Measurements from ENCODE around the gene GALNT16.

The GALNT16 gene

DNA sequence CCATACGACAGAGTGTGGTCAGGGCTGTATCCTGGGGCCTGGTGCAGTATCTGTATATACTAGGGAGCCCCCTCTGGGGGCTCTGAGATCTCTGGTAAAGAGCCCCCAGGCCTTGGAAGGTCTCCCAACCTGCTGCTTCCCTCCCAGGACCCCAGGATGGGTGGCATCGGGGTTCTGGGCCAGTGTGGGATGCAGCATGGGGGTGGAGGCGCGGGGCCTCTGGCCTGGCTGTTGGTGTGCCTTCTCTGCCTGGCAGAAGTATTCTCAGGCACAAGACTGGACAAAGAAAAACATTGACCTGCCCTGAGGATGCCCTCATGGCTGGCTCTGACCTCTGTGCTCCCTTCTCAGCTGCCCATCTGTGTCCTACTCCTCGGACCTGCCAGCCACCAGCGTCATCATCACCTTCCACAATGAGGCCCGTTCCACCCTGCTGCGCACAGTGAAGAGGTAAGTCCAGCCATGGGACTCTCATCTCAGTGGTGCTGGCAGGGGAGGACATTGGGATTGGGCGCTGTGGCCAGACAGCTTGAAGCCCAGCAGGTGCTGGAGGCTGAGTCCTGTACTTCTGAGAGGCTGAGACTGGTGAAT, 64.5 kb downstream of the GALNT16 start:
- H3K27me3 Mint-ChIP-seq: no peaks in the 10 kb centered on the region
- ATAC-seq: no peak
- no peaks in the 10 kb centered on the region for H3K4me1 Mint-ChIP-seq
- H3K4me3 Mint-ChIP-seq: no peak overlapping the region
- DNase-seq: no peak
- H3K27ac Mint-ChIP-seq: no peak overlapping the region
- H3K36me3 Mint-ChIP-seq (ENCODE audit: low read depth): no peaks in the 10 kb centered on the region
- no peaks in the 10 kb centered on the region for H3K9me3 Mint-ChIP-seq

DNA sequence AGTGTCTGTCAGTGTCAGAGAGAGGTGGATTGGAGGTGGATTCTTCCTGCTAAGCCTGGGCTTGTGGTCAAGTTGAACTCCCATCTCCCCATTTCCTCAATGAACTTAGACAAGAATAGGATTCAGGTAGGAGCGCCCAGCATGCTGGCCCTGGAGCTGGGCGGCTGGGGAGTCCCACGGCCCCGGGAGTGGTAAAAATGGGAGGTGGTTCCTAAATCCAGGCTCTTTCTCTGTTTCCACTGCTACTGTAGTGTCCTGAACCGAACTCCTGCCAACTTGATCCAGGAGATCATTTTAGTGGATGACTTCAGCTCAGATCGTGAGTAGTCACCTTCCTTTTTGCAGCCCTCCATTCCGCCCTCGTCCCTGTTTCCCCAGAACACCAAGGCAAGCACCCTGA, 65.1 kb downstream of the GALNT16 start:
- no peak overlapping the region for H3K27ac Mint-ChIP-seq
- DNase-seq (no peak), ATAC-seq (no peak)
- no peaks in the 10 kb centered on the region for H3K27me3 Mint-ChIP-seq
- H3K4me3 Mint-ChIP-seq: no peak overlapping the region
- no peaks in the 10 kb centered on the region for H3K36me3 Mint-ChIP-seq (ENCODE audit: low read depth)
- H3K9me3 Mint-ChIP-seq: no peaks in the 10 kb centered on the region
- no peaks in the 10 kb centered on the region for H3K4me1 Mint-ChIP-seq

DNA sequence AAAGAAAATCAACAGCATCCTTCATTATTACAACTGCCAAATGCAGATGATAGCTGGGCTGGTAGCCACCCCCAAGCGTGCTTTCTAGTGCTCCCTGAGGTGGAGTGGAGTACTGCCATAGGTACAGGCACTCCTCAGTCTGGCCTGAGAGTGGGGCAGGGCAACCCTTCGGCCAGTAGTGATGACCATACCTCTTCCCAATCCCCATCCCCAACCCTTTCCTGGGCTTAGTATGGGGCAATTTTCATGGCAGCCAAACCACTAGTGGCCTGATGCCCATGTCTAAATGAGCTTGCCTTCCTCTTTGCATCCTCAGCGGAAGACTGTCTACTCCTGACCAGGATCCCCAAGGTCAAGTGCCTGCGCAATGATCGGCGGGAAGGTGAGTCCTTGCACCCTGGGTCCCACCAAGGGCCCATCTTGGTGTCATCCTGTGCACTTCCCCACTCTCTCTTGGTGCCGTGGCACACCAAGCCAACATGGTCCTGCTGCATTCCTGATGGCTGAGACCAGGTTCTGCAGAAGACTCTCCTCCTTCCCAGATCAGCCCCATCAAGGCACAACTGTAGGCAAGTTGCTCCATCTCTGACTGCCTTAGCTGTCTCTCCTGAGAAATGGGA, 65.8 kb downstream of the GALNT16 start:
- no peak overlapping the region for H3K27ac Mint-ChIP-seq
- DNase-seq (no peak), ATAC-seq (no peak)
- no peaks in the 10 kb centered on the region for H3K27me3 Mint-ChIP-seq
- no peak overlapping the region for H3K4me3 Mint-ChIP-seq
- H3K4me1 Mint-ChIP-seq: no peaks in the 10 kb centered on the region
- no peaks in the 10 kb centered on the region for H3K9me3 Mint-ChIP-seq
- no peaks in the 10 kb centered on the region for H3K36me3 Mint-ChIP-seq (ENCODE audit: low read depth)

DNA sequence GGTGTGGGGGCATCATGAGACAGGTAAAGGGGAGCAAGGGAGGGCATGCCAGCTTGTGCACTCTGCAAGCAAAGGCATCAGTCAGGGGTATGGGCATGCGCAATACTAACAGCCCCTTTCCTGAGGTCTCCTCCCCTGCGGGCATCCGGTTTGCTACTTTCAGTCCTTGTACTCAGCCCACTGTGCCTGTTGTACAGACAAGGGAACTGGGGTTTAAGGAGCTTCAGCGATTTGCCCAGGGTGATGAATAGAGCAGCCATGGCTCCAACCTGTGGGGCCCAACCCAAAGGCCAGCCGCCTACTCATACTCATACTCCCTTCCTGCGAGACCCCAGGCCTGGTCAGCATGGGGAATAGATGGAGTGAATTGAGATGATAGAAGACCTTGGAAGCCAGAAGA, 66.7 kb downstream of the GALNT16 start:
- Mint-ChIP-seq H3K4me1 (no peaks in the 10 kb centered on the region), H3K4me3 (no peak overlapping the region), H3K27me3 (no peaks in the 10 kb centered on the region), H3K9me3 (no peaks in the 10 kb centered on the region), H3K36me3 (ENCODE audit: low read depth) (no peaks in the 10 kb centered on the region), H3K27ac (no peak overlapping the region)
- DNase-seq (no peak), ATAC-seq (no peak)

DNA sequence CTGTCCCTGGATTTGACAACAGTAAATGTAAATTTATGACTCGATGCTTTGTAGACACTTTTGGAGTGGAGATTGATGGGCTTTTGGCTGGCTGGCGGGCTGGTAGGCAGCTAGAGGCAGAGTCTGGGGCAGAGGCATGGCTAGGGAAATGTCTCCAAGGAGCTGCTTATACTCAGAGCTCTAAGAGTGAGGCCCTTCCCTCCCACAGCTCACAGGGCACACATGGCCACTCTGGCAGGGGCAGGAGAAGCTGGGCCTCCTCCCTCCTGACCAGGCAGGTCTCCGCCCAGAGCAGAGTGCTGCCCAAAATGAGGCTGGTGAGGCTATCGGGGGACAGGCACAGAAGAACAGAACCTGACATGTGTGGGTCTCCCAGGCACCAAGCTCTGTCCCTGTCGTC, 67.5 kb downstream of the GALNT16 start:
- ATAC-seq (no peak), DNase-seq (no peak)
- Mint-ChIP-seq H3K4me3 (no peak overlapping the region), H3K27ac (no peak overlapping the region), H3K36me3 (ENCODE audit: low read depth) (no peaks in the 10 kb centered on the region), H3K9me3 (no peaks in the 10 kb centered on the region), H3K27me3 (no peaks in the 10 kb centered on the region), H3K4me1 (no peaks in the 10 kb centered on the region)

DNA sequence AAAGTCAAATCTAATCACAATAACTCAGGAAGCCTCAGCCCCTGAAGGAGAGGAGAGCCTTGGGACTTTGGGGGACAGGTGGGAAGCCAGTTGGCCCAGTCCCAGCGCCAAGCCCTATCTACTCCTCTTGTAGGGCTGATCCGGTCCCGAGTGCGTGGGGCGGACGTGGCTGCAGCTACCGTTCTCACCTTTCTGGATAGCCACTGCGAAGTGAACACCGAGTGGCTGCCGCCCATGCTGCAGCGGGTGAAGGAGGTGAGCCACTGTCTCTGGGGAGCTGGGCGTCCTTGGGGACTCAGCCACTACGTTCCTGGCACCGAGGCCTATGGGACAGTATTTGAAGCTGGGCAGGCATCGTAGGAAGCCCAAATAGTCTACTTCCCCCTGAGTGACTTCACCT, 68.4 kb downstream of the GALNT16 start:
- DNase-seq: no peak
- Mint-ChIP-seq H3K9me3 (no peaks in the 10 kb centered on the region), H3K4me3 (no peak overlapping the region)

DNA sequence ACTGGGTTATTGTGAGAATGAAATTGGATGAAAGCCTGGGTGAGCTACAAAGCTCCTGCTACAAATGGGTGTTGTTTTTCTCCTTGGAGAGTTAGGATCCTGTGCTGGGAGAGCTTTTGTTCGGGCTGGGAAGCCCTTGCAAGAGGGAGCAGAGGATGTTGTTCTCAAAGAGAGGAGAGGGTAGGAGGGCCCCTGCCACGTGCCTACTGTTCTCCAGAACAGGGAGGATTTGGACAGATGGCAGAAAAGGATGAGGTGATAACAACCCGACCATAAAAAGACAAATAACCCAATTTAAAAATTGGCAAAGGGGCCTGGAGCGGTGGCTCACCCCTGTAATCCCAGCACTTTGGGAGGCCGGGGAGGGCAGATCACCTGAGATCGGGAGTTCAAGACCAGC, 68.8 kb downstream of the GALNT16 start:
- H3K9me3 Mint-ChIP-seq: no peaks in the 10 kb centered on the region
- H3K36me3 Mint-ChIP-seq (ENCODE audit: low read depth): no peaks in the 10 kb centered on the region
- H3K4me1 Mint-ChIP-seq: no peaks in the 10 kb centered on the region
- ATAC-seq (no peak), DNase-seq (no peak)
- no peaks in the 10 kb centered on the region for H3K27me3 Mint-ChIP-seq
- no peak overlapping the region for H3K27ac Mint-ChIP-seq
- H3K4me3 Mint-ChIP-seq: no peak overlapping the region

More for the DNA sequence above, 68.4 kb downstream of the GALNT16 start:
- no peak for ATAC-seq
- H3K27me3 Mint-ChIP-seq: no peaks in the 10 kb centered on the region
- no peaks in the 10 kb centered on the region for H3K4me1 Mint-ChIP-seq
- no peak overlapping the region for H3K27ac Mint-ChIP-seq
- no peaks in the 10 kb centered on the region for H3K36me3 Mint-ChIP-seq (ENCODE audit: low read depth)

DNA sequence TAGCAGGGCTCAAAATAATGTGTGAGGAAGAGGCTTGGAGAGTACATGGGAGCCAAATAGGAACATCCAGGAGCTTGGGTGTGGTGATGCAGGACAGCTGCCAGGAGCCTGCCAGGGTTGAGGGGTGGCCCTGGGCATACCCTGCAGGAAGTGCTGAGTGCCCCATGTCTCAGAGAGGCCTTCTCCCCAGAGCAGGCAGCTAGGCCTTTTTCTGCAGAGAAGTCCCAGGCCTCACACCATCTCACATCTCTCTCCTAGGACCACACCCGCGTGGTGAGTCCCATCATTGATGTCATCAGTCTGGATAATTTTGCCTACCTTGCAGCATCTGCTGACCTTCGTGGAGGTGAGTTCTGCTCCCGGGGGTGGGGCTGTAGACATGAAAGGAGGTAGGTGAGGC, 71.2 kb downstream of the GALNT16 start:
- no peak overlapping the region for H3K27ac Mint-ChIP-seq
- H3K4me3 Mint-ChIP-seq: no peak overlapping the region
- H3K9me3 Mint-ChIP-seq: no peaks in the 10 kb centered on the region
- peaks cover 10% of the 10 kb centered on the region for H3K4me1 Mint-ChIP-seq
- DNase-seq (no peak), ATAC-seq (no peak)
- H3K36me3 Mint-ChIP-seq (ENCODE audit: low read depth): no peaks in the 10 kb centered on the region
- H3K27me3 Mint-ChIP-seq: no peaks in the 10 kb centered on the region

DNA sequence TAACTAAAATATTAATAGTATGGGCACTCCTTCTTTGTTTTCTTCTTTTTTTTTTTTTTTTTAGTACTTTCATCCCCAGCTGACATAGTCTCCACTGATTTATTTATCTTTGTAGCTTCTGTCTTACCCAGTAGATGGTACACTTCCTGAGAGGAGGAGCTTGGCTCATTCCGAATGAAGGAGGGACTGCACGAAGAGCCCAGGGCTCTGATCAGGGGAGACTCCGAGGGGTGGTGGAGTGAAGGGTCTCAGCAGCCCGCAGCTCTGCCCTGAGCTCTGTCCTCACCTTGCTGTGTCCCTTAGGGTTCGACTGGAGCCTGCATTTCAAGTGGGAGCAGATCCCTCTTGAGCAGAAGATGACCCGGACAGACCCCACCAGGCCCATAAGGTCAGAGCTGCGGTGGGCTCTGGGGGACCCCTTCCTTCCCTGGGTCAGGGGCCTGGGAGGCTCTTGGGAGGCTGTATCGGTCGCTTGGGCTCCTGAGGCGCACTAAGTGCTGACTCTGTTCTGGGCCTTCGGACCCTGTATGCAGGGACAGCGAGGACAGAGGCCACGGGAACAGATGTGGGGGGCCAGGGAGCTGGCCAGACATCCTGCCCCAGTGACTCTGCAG, 72.9 kb downstream of the GALNT16 start:
- H3K36me3 Mint-ChIP-seq (ENCODE audit: low read depth): no peaks in the 10 kb centered on the region
- no peak overlapping the region for H3K4me3 Mint-ChIP-seq
- H3K27me3 Mint-ChIP-seq: no peaks in the 10 kb centered on the region
- no peaks in the 10 kb centered on the region for H3K9me3 Mint-ChIP-seq
- no peak for ATAC-seq
- DNase-seq: no peak
- H3K27ac Mint-ChIP-seq: no peak overlapping the region
- H3K4me1 Mint-ChIP-seq: peaks cover 10% of the 10 kb centered on the region

DNA sequence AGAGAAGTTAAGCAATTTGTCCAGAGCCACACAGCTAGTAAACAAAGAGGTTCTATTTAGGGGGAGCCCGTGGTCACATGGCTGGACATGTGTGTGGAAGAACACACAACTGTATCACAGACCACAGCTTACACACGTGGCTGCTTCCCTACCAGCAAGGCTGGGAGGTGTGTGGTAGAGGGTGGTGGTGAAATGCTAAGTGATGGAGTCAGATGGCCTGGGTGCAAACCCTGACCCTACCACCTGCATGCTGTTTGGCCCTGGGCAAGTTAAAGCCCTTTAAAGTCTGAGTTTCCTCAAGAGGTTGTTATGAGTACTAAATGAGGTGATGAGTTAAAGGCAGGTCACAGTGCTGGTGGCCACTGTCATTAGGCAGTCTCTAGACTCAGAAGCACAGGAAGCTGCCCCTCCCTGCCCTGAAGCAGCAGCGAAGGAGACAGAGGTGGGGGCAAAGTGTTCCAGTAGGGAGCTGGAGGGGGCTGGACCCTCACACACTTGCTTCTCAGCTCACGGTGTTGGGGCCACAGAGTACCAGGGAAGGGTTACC, 73.9 kb downstream of the GALNT16 start:
- Mint-ChIP-seq H3K4me3 (no peak overlapping the region), H3K9me3 (no peaks in the 10 kb centered on the region), H3K27ac (no peak overlapping the region), H3K36me3 (ENCODE audit: low read depth) (no peaks in the 10 kb centered on the region), H3K27me3 (no peaks in the 10 kb centered on the region), H3K4me1 (peaks cover 10% of the 10 kb centered on the region)
- DNase-seq: no peak
- no peak for ATAC-seq

DNA sequence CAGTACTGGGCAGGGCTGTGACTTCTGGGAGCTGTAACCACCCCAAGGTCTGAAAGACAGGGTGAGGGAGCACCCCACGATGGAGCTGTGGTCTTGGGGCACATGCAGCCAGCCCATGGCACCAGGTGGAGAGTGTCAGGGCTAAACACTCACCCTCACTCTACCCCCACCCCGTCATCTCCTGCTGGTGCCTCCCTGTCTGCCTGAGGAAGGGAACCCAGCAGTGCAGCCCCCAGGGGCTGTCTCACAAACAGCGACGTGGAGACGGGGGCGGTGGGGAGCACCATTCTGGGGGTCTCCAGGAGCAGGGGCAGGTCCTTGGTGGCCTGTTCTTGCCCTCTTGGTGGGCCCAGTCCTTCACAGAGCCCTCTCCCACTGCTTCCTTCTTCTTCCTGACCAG, 74.6 kb downstream of the GALNT16 start:
- Mint-ChIP-seq H3K36me3 (ENCODE audit: low read depth) (no peaks in the 10 kb centered on the region), H3K9me3 (no peaks in the 10 kb centered on the region), H3K27ac (no peak overlapping the region), H3K4me1 (peaks cover 10% of the 10 kb centered on the region), H3K4me3 (no peak overlapping the region), H3K27me3 (no peaks in the 10 kb centered on the region)
- ATAC-seq: no peak
- no peak for DNase-seq

DNA sequence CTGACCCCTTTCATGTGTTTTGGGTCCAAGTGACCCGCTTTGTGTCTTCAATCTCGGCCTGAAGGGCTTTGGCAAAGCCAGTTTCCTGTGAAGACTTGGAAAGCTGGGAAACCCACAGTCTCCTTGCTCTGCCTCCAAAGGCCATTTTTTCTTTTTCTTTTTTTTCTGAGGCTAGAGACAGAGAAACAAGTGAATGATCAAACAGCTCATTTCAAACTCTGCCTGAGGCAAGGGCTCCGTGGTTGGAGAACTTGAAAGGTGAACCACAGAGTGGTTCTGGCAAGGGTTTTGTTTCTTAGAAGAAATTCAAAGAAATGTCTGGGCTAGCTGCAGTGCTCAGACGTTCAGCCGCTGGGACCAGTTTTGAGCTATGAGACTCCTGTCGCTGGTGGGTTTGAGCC, 75.4 kb downstream of the GALNT16 start:
- peaks cover 10% of the 10 kb centered on the region for H3K4me1 Mint-ChIP-seq
- DNase-seq: no peak
- no peaks in the 10 kb centered on the region for H3K36me3 Mint-ChIP-seq (ENCODE audit: low read depth)
- H3K27me3 Mint-ChIP-seq: no peaks in the 10 kb centered on the region
- no peaks in the 10 kb centered on the region for H3K9me3 Mint-ChIP-seq
- no peak overlapping the region for H3K4me3 Mint-ChIP-seq
- no peak overlapping the region for H3K27ac Mint-ChIP-seq
- ATAC-seq: no peak

DNA sequence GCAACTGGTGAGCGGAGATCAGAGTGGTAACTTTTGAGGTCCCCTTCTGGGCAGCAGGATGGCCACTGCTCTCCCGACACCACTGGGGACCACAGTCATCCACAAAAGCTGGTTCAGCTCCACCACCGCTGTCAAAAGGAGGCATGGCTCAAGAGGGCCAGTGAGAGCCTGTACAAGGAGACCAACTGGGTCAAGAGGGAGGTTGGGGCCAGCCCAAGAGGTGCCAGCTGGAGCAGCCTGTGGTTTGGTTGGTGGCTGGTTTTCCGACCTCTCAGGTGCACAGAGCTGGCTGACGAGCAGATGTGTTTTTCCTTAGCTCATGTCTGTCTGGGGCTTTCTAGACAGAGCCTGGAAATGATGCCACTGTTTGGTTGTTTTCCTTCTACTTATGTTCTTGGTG, 78.0 kb downstream of the GALNT16 start:
- peaks cover 3% of the 10 kb centered on the region for H3K27me3 Mint-ChIP-seq
- no peak for DNase-seq
- no peak for ATAC-seq
- no peak overlapping the region for H3K27ac Mint-ChIP-seq
- H3K4me3 Mint-ChIP-seq: no peak overlapping the region
- no peaks in the 10 kb centered on the region for H3K9me3 Mint-ChIP-seq
- peaks cover 10% of the 10 kb centered on the region for H3K4me1 Mint-ChIP-seq
- H3K36me3 Mint-ChIP-seq (ENCODE audit: low read depth): no peaks in the 10 kb centered on the region

DNA sequence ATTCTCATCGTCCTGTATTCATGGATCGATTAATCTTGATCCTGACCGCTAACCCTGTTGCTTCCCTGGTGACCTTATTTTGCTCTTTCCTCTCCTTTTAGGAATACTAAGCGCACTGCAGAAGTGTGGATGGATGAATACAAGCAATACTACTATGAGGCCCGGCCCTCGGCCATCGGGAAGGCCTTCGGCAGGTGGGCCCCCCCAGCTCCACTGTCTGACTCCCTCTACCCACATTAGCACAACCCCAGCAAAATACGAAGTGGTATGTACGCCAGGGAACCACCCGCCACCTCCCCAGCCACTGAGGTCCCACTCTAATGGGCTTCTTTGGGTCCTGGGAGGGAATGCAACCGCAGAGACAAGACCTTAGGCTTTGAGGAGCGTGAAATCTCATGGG, 79.5 kb downstream of the GALNT16 start:
- no peaks in the 10 kb centered on the region for H3K36me3 Mint-ChIP-seq (ENCODE audit: low read depth)
- DNase-seq: no peak
- H3K4me1 Mint-ChIP-seq: peaks cover 7% of the 10 kb centered on the region
- ATAC-seq: no peak
- H3K9me3 Mint-ChIP-seq: no peaks in the 10 kb centered on the region
- H3K27ac Mint-ChIP-seq: no peak overlapping the region
- peaks cover 3% of the 10 kb centered on the region for H3K27me3 Mint-ChIP-seq
- H3K4me3 Mint-ChIP-seq: no peak overlapping the region

DNA sequence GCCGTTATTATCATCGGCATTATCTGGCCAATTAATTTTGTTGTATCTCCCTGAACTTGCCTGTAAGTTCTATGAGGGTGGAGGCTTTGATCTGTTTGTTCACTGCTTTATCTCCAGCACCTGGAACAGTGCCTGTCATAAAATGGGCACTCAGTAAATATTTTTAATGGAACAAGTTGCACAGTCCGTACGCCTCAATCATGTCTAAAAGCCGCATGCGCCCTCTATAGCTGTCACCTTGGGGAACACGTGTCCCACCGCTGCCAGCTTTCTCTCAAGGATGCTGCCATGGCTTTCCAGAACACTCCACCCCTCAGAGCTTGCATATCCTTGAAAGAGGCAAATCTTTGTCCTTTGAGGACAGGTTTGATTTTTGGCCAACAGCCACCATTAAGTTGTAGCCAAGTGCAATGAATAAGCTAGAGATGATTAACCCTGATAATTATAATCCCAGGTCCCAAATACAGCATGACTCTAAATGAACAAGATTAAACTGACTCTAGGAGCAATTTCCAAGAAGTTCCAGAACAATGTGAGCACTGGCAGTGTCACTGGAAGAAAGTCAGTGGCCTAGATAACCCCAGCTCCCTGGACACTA, 83.1 kb downstream of the GALNT16 start:
- H3K36me3 Mint-ChIP-seq (ENCODE audit: low read depth): no peaks in the 10 kb centered on the region
- no peak overlapping the region for H3K27ac Mint-ChIP-seq
- H3K4me3 Mint-ChIP-seq: no peak overlapping the region
- no peak for DNase-seq
- H3K27me3 Mint-ChIP-seq: peaks cover 6% of the 10 kb centered on the region
- no peaks in the 10 kb centered on the region for H3K4me1 Mint-ChIP-seq
- no peaks in the 10 kb centered on the region for H3K9me3 Mint-ChIP-seq
- ATAC-seq: no peak

All from activated naive CD8-positive, alpha-beta T cell treated with anti-CD3 and anti-CD28 coated beads, Interleukin-2, amount 50 U/mL, for 24 hours (primary cell).